GM23338 (cell line): ENCODE data around the gene COMMD2.

Experiments used
- CTCF ChIP-seq, 2 experiments: fragments of 200-600 bp in 1 of 2; sonication (generic) in 1 of 2; conservative IDR thresholded peaks; 2 replicates each; pipeline versions ENCODE4 v1.5.1 to v1.6.1; 2016 to 2017; ENCODE audit warnings: antibody characterized with exemption in 2 of 2, low read depth in 2 of 2, mild to moderate bottlenecking in 2 of 2, moderate library complexity in 1 of 2
- POLR2AphosphoS5 ChIP-seq: IDR thresholded peaks from 2 replicates; pipeline ENCODE4 v1.6.1; 2016; ENCODE audit warnings: antibody characterized with exemption, low read depth
- TF ChIP-seq, protein P1 (sequence below): IDR thresholded peaks from one replicate; pipeline ENCODE4 v1.6.1; 2018; ENCODE audit warnings: antibody characterized with exemption; ENCODE audit not compliant: unreplicated experiment

DNA sequence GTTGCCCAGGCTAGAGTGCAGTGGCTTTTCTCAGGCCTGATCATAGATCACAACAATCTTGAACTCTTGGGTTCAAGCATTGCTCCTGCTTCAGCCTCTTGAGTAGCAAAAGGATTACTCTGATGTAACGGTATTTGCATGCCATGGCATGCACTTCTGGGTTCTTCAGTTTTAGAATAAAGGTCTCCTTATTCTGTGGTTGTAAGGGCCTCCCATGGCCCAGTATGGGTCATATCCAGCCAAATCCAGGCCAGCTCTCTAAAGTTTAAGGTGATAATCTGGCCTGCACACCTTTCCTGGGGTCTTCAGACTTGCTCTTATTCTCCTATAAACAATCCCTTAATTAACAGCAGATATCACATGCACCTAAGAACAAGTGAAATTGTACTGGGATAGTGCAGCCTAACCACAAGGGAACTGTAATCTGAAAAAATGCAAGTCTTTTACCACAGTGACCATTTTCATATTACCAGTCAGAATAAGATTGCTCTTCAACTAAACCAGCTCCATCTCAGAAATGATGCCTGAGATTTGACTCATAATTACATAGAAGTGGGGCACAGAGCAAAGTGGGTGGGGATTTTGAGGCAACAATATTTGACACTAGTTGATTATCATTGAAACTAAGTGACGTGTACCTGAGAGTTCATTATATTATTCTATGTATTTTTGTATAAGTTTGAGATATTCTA is 25.4 kb downstream of the COMMD2 start:
- TF ChIP-seq CTCF (conservative IDR thresholded peaks at IDR 0.05; ENCODE audit: low read depth in 2 of 2) (no peak), POLR2AphosphoS5 (no peak)
- TF ChIP-seq, protein P1, sequence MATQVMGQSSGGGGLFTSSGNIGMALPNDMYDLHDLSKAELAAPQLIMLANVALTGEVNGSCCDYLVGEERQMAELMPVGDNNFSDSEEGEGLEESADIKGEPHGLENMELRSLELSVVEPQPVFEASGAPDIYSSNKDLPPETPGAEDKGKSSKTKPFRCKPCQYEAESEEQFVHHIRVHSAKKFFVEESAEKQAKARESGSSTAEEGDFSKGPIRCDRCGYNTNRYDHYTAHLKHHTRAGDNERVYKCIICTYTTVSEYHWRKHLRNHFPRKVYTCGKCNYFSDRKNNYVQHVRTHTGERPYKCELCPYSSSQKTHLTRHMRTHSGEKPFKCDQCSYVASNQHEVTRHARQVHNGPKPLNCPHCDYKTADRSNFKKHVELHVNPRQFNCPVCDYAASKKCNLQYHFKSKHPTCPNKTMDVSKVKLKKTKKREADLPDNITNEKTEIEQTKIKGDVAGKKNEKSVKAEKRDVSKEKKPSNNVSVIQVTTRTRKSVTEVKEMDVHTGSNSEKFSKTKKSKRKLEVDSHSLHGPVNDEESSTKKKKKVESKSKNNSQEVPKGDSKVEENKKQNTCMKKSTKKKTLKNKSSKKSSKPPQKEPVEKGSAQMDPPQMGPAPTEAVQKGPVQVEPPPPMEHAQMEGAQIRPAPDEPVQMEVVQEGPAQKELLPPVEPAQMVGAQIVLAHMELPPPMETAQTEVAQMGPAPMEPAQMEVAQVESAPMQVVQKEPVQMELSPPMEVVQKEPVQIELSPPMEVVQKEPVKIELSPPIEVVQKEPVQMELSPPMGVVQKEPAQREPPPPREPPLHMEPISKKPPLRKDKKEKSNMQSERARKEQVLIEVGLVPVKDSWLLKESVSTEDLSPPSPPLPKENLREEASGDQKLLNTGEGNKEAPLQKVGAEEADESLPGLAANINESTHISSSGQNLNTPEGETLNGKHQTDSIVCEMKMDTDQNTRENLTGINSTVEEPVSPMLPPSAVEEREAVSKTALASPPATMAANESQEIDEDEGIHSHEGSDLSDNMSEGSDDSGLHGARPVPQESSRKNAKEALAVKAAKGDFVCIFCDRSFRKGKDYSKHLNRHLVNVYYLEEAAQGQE, result no peak
